Smooth muscle cell of the coronary artery (primary cell): ENCODE data around the gene ZNF750. TPM values are rescaled to one million over a fixed set of nuclear protein-coding genes. Genes with fewer than 3 reads are reported as not detected.

Experiments
- total RNA-seq: library from RNA; depleted of rRNA; stranded (reverse); fragments of >200 nt; gene quantifications from 2 replicates; pipeline ENCODE4 v1.2.3, GENCODE V29; 2014; ENCODE audit warnings: low replicate concordance

Gene ZNF750
- total RNA-seq, result not detected in 2 replicates

DNA sequence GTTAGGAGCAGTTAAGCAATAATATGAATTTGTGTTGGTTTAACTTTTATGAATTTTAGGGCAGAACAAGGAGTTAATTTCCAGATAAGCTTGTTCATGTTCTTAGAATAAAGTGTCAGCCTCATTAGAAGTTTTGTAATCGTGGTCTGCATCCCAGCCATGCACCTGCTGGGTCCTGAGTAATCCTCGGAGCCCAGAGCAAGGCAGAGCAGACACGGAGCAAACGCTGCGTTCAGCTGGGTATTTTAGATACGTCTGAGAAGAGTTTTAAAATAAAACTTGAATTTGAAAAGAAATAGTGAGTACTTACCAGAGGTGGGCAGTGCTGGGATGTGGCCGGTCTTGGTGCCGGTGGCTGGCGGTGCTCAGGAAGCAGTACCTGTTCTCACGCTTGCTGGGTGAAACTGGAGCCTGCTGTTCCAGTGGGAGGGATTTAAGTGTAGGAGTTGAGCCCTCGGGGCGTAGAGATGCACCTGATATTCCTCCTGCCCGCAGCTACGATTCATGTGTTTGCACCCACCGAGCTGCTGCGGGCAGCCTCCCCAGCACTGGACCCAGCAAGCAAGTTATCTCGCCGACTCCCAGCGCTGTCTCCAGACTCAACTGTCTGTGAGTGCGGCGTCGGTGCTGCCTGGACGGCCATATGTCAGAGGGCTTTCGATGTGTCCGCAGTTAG lies at the start of gene ZNF750:
TSS of gene ZNF750 (minus strand) at position 406 of the 676 bp plus-strand sequence. CDS start 7,568 bp downstream, outside the sequence.

Other genes with a start within 250 kb of the ZNF750 start
- 32.6 and 54.1 TPM in 2 replicates for gene WDR45B, start 191.6 kb downstream of the ZNF750 start, total RNA-seq
- 8.4 and 14.9 TPM in 2 replicates for gene RAB40B, start 141.3 kb downstream of the ZNF750 start, total RNA-seq
- gene FN3KRP, start 123.3 kb downstream of the ZNF750 start, total RNA-seq, result 13.2 and 24.3 TPM in 2 replicates
- 3.2 and 6.4 TPM in 2 replicates for gene FN3K, start 104.4 kb downstream of the ZNF750 start, total RNA-seq
- 22.8 and 45.6 TPM in 2 replicates for gene TBCD, start 88.0 kb downstream of the ZNF750 start, total RNA-seq
- gene METRNL, start 239.6 kb upstream of the ZNF750 start, total RNA-seq, result 84.4 and 220 TPM in 2 replicates